Esophagus muscularis mucosa (tissue), 4 donors: ENCODE results near the gene SETD4. TPM values are rescaled to one million over a fixed set of nuclear protein-coding genes. Genes with fewer than 3 reads are reported as not detected.

ENCODE experiments used
- DNase-seq: peaks from one replicate; pipeline ENCODE4 v3.0.0-alpha.2; 2017; ENCODE audit errors: extremely low spot score
- H3K27ac ChIP-seq, 4 donors: fragments of 200-600 bp; sonication (generic); replicated peaks in 1 of 4; 1 replicate in 3 of 4; 2 replicates in 1 of 4; pipeline ENCODE4 v1.5.1; 2016 to 2019; ENCODE audit warnings: mild to moderate bottlenecking in 1 of 4
- H3K27me3 ChIP-seq, 4 donors: fragments of 200-600 bp; sonication (generic); one replicate each; pipeline versions ENCODE4 v1.5.1 to v1.6.0; 2016 to 2019
- H3K36me3 ChIP-seq, 4 donors: fragments of 200-600 bp; sonication (generic); one replicate each; pipeline ENCODE4 v1.5.1; 2016 to 2019
- H3K4me1 ChIP-seq, 4 donors: fragments of 200-600 bp; sonication (generic); one replicate each; pipeline ENCODE4 v1.5.1; 2016 to 2019
- H3K4me3 ChIP-seq, 4 donors: fragments of 200-600 bp; sonication (generic); 1 replicate in 2 of 4; 2 replicates in 2 of 4; pipeline ENCODE4 v1.5.1; 2016 to 2019; ENCODE audit warnings: mild to moderate bottlenecking in 4 of 4, moderate library complexity in 1 of 4
- H3K9me3 ChIP-seq, 4 donors: fragments of 200-600 bp; sonication (generic); 1 replicate in 3 of 4; 2 replicates in 1 of 4; pipeline ENCODE4 v1.5.1; 2016 to 2019
- EP300 ChIP-seq: sonication (generic); formaldehyde crosslinking; IDR thresholded peaks from one replicate; pipeline ENCODE4 v1.6.1; 2017; ENCODE audit warnings: antibody characterized with exemption
- POLR2A ChIP-seq: fragments of 450-650 bp; IDR thresholded peaks from one replicate; pipeline ENCODE4 v1.6.1; 2017; ENCODE audit warnings: antibody characterized with exemption, moderate library complexity, mild to moderate bottlenecking, low read depth
- POLR2AphosphoS5 ChIP-seq, 2 donors: sonication (generic); formaldehyde crosslinking; IDR thresholded peaks; one replicate each; pipeline ENCODE4 v1.6.1; 2017; ENCODE audit warnings: antibody characterized with exemption in 2 of 2
- WGBS: methylation state at CpG from one replicate; pipeline ENCODE4 v1.1.5; 2018; 5-methylcytosine and 5-hydroxymethylcytosine counted together
- intact Hi-C: fragments of 100-400 bp; cut with DNase I; formaldehyde crosslinking; loops from one replicate; pipeline ENCODE4 v1.15.1; 2023
- total RNA-seq, 4 donors: library from RNA; depleted of rRNA; stranded (reverse); fragments of >200 nt; gene quantifications; one replicate each; pipeline versions ENCODE4 v1.1.0 to v1.2.1, GENCODE V29; 2016
- TF ChIP-seq, protein P1 (sequence below), 3 experiments: fragments of 200-600 bp in 2 of 3; fragments of 450-650 bp in 1 of 3; sonication (generic) in 2 of 3; IDR thresholded peaks; one replicate each; pipeline ENCODE4 v1.5.1; 2017 to 2019; ENCODE audit warnings: antibody characterized with exemption in 3 of 3, mild to moderate bottlenecking in 2 of 3, moderate library complexity in 1 of 3

The SETD4 gene
- total RNA-seq, 4 donors from 2014 or later = 10.8 to 15.2 (median 13.3) TPM

DNA sequence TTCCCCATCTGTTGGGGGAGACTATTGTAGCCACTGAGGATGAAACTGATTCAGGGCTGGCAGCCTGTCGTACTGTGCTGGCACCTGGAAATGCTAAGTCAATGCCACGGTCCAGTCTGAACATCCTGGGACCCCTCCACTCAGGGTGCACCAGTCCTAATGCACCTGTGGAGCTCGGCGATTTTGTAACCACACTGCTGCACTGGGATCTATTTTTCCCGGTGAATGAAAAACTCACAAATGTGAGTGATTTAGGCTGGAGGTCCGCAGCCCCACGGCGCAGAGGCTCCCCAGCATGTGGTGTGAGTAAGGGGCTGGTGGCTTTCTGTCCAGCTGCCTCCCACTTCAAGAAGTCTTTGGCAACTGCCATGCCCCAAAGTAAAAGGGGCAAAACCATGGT lies 35.5 kb downstream of the SETD4 start:
- H3K27ac ChIP-seq = no peak overlapping the region
- no peak for DNase-seq
- TF ChIP-seq, protein P1, sequence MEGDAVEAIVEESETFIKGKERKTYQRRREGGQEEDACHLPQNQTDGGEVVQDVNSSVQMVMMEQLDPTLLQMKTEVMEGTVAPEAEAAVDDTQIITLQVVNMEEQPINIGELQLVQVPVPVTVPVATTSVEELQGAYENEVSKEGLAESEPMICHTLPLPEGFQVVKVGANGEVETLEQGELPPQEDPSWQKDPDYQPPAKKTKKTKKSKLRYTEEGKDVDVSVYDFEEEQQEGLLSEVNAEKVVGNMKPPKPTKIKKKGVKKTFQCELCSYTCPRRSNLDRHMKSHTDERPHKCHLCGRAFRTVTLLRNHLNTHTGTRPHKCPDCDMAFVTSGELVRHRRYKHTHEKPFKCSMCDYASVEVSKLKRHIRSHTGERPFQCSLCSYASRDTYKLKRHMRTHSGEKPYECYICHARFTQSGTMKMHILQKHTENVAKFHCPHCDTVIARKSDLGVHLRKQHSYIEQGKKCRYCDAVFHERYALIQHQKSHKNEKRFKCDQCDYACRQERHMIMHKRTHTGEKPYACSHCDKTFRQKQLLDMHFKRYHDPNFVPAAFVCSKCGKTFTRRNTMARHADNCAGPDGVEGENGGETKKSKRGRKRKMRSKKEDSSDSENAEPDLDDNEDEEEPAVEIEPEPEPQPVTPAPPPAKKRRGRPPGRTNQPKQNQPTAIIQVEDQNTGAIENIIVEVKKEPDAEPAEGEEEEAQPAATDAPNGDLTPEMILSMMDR (IDR thresholded peaks at IDR 0.05) = no peak
- no peak for TF ChIP-seq EP300
- no peak for TF ChIP-seq POLR2AphosphoS5 (IDR thresholded peaks at IDR 0.05)
- no peaks in the 10 kb centered on the region for H3K9me3 ChIP-seq
- no peaks in the 10 kb centered on the region for H3K36me3 ChIP-seq
- peaks cover 0 to 27% (median 21%) of the 10 kb centered on the region in 4 donors for H3K4me1 ChIP-seq
- H3K27me3 ChIP-seq = no peaks in the 10 kb centered on the region
- no peak overlapping the region for H3K4me3 ChIP-seq
- 100% methylated on average over 5 of the region's 8 CpGs for WGBS
- intact Hi-C loops = loop anchor here (10.0 kb wide), 1 partner anchor 180 kb away; no protein-coding TSS in a partner anchor

DNA sequence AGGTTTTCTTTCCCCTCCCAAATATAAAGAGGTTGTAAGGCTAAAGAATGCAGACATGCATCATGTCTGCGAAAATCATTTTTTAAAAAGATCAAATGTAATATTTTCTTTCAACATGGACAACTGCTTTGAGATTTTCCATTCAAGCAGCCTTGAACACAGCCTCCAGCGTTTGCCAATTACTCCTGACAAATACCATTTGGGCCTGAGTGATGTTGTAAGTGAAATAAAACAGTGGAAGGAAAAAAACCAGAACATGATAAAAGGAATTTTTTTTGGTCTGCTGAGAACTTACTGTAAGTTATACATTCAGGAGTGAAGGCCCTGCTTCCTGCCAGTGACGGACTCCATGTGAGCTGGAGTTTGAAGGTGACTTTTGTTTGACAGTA lies 37.2 kb downstream of the SETD4 start:
- no peak for DNase-seq
- H3K27me3 ChIP-seq = no peaks in the 10 kb centered on the region
- no peak overlapping the region for H3K4me3 ChIP-seq
- WGBS = 42% methylated on average over 3 of the region's 3 CpGs
- peaks cover 0 to 22% (median 18%) of the 10 kb centered on the region in 4 donors for H3K4me1 ChIP-seq
- peak overlapping the region; percentile 15 to 49 (median 39) for H3K27ac ChIP-seq
- H3K9me3 ChIP-seq = no peaks in the 10 kb centered on the region
- intact Hi-C loops = loop anchor here (10.0 kb wide), 1 partner anchor 178 kb away; no protein-coding TSS in a partner anchor
- TF ChIP-seq EP300 = no peak
- no peak for TF ChIP-seq POLR2AphosphoS5 (IDR thresholded peaks at IDR 0.05)
- no peaks in the 10 kb centered on the region for H3K36me3 ChIP-seq

DNA sequence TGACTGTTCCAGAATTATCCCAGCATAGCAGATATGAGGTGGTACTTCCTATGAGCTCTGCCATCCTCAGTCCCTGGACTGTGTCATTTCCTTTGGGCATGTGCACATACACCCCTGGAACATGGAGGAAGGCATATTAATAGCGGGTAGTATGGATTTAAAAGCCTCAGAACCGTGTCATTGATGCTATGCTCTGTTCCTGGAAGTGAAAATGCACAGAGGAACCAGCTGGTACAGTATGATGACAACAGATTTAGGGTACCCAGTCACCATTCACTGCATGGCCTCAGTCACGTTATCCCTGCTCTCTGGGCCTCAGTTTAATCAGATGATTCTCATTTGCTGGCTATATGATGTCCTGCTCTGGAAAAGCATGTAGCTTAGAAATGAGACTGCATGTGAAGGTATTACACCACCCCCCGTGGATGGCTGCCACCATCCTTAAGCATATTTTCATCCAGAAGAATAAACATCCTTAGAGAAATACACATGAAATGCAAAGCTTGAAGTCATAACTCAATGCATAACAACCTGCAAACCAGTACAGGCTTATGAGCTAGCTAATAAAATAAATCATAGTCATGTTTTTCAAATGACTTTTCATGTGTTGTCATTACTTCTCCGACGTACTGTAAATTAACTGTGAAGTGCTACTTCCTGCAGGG lies 37.8 kb downstream of the SETD4 start:
- Histone ChIP-seq H3K4me1 (peaks cover 0 to 20% (median 17%) of the 10 kb centered on the region in 4 donors), H3K27me3 (no peaks in the 10 kb centered on the region), H3K9me3 (no peaks in the 10 kb centered on the region), H3K27ac (peak overlapping the region in 2 of 4 donors; percentile 17 to 35), H3K36me3 (no peaks in the 10 kb centered on the region), H3K4me3 (no peak overlapping the region)
- WGBS = 30% methylated on average over 4 of the region's 6 CpGs
- DNase-seq = no peak
- intact Hi-C loops = loop anchor here (10.0 kb wide), 1 partner anchor 178 kb away; no protein-coding TSS in a partner anchor
- TF ChIP-seq, protein P1 (IDR thresholded peaks at IDR 0.05) = no peak
- TF ChIP-seq EP300 (no peak), POLR2AphosphoS5 (IDR thresholded peaks at IDR 0.05) (no peak), POLR2A (no peak)

DNA sequence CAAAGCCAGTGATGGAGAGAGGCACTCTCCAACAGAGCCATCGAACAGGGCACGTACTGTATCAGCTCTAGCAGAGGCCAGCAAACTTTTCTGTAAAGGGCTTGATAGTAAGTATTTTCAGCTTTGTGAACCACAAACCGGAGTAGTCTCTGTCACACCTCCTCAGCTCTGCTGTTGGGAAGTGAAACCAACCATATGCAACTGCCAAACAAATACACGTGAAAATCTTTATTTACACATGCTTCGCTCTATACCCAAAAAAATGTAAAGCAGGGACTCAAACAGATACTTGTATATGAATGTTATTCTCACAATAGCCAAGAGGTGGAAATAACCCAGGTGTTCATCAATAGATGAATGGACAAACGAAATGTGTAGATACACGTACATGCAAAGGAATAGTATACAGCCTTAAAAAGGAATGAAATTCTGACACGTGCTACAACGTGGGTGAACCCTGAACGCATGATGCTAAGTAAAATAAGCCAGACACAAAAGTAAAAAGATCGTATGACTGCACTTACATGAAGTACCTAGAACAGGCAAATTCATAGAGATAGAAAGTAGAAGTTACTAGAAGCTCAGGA lies 39.0 kb downstream of the SETD4 start:
- H3K9me3 ChIP-seq = no peaks in the 10 kb centered on the region
- no peak for TF ChIP-seq EP300
- TF ChIP-seq POLR2AphosphoS5 (IDR thresholded peaks at IDR 0.05) = no peak
- TF ChIP-seq, protein P1 (IDR thresholded peaks at IDR 0.05) = no peak
- TF ChIP-seq POLR2A = no peak
- H3K4me3 ChIP-seq = no peak overlapping the region
- WGBS = 93% methylated on average over 11 of the region's 11 CpGs
- H3K27me3 ChIP-seq = no peaks in the 10 kb centered on the region
- H3K4me1 ChIP-seq = peaks cover 0 to 20% (median 17%) of the 10 kb centered on the region in 4 donors
- no peaks in the 10 kb centered on the region for H3K36me3 ChIP-seq
- intact Hi-C loops = loop anchor here (10.0 kb wide), 1 partner anchor 177 kb away; no protein-coding TSS in a partner anchor
- H3K27ac ChIP-seq = no peak overlapping the region
- no peak for DNase-seq

DNA sequence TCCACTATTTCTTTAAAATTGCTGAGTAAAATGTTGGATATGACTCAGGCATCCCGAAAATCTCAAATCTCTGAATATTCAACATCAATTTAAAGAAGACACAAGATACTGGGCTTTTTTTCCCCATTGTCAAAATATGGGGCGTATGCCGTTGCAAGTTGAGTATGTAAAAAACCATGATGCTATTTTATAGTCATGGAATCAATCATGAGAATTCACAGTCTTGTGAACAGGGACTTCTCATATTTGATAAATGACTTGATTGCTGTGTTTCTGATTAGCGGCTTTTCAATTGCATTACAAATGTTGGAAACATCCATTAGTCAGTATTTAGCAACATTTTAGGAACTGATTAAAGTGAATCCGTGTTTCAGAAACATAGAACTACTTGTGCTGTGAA lies 45.3 kb downstream of the SETD4 start:
- TF ChIP-seq EP300 = no peak
- TF ChIP-seq, protein P1 (IDR thresholded peaks at IDR 0.05) = no peak
- TF ChIP-seq POLR2A = no peak
- TF ChIP-seq POLR2AphosphoS5 (IDR thresholded peaks at IDR 0.05) = no peak
- H3K27me3 ChIP-seq = peaks cover 0 to 6% (median 0%) of the 10 kb centered on the region in 4 donors
- WGBS = 82% methylated on average over 5 of the region's 5 CpGs
- no peaks in the 10 kb centered on the region for H3K4me1 ChIP-seq
- intact Hi-C loops = no loop called here
- no peak overlapping the region for H3K4me3 ChIP-seq
- no peaks in the 10 kb centered on the region for H3K9me3 ChIP-seq
- no peak for DNase-seq
- H3K36me3 ChIP-seq = no peaks in the 10 kb centered on the region
- no peak overlapping the region for H3K27ac ChIP-seq
